ENCODE data around the gene PAPOLB.

Gene PAPOLB

DNA sequence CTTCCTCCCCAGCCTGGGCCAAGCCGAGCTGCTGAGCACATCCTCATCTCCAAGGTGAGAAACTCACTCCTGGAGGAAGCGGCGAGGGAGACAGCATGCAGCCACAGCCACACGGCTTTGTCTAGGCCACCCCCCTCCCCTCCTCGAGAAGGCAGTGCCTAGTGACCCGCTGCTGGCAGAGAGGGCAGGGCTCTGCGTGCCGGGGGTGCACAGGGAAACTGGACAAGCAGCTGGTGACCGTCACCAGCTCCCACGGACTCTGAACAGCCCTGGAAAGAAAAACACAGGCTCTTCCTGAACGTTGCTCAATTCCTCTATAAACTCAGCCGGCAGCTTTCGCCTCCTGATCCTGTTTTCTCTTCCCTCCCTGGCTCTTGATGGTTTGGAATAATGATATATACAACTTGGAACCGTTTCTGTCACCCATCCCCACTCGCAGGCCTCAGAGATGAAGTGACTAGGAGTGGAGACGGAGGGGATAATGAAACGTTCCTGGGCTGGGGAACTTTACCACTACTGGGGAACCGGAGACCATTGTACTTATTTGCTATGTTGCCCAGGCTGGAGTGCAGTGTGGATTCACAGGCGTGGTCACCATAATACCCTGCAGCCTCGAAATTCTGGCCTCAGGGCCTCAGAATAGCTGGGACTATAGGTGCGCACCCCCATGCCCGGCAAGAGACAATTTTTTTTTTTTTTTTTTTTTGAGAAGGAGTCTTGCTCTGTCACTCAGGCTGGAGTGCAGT lies 19.3 kb downstream of the PAPOLB start:
- no peak for DNase-seq (ENCODE audit: low read depth in 2 of 2)

- DNase-seq (ENCODE audit: low read depth in 2 of 2): no peak
Observed at GRCh38 chr7:4841836-4842235, 20.0 kb downstream of the PAPOLB start.

- DNase-seq (ENCODE audit: low read depth in 2 of 2): no peak
Observed at GRCh38 chr7:4841007-4841784, 20.6 kb downstream of the PAPOLB start.

DNA sequence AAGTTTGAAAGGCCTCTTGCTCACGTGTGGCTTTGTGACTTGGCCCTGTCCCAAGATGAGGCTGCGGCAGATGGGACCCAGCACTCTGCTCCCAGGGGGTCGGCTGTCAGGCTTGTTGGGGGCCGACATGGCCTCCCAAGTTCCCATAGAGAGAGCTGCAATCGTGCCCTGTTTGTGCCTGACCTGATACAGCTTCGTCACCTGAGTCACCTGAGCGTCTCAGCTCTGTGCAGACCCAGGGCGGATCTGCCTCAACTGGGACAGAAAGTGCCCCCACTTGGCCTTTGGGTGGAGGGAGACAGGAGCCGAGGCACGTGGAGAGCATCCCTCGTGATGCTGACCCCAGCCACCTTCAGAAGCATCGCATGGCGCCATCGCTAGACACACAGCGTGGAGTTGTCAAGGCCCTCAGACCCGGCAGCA lies 21.7 kb downstream of the PAPOLB start:
- no peak for DNase-seq (ENCODE audit: low read depth in 2 of 2)

GRCh38 chr7:4838626-4839334 lies 23.1 kb downstream of the PAPOLB start:
- no peak for DNase-seq (ENCODE audit: low read depth in 2 of 2)

GRCh38 chr7:4837803-4838625 lies 23.8 kb downstream of the PAPOLB start:
- DNase-seq (ENCODE audit: low read depth in 2 of 2): no peak

- DNase-seq (ENCODE audit: low read depth in 2 of 2): no peak
Observed at GRCh38 chr7:4837041-4837802, 24.6 kb downstream of the PAPOLB start.

DNA sequence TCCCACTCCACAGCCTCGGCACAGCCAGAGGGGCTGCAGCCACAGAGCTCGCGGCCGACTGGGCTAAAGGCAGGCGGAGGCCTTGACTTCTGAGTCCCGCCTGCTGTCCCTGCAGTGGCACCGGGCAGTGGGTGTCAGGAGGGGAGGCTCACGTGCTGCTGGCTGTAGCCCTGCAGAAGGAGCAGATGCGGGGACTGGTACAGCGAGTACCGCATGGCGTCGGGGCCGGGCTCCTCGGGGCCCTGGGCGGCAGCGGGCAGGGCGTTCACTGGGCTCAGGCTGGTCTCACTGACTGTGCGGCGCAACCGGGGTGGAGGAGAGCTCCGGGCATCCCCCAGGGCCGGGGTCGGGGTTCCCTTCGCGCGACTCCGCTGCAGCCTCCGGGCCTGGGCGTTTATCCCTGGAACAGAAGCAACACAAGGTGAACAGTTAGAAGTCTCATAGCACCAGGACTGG lies 25.6 kb downstream of the PAPOLB start:
- DNase-seq (ENCODE audit: low read depth in 2 of 2): no peak

- DNase-seq (ENCODE audit: low read depth in 2 of 2): no peak
Observed at GRCh38 chr7:4835398-4836205, 26.2 kb downstream of the PAPOLB start.

DNA sequence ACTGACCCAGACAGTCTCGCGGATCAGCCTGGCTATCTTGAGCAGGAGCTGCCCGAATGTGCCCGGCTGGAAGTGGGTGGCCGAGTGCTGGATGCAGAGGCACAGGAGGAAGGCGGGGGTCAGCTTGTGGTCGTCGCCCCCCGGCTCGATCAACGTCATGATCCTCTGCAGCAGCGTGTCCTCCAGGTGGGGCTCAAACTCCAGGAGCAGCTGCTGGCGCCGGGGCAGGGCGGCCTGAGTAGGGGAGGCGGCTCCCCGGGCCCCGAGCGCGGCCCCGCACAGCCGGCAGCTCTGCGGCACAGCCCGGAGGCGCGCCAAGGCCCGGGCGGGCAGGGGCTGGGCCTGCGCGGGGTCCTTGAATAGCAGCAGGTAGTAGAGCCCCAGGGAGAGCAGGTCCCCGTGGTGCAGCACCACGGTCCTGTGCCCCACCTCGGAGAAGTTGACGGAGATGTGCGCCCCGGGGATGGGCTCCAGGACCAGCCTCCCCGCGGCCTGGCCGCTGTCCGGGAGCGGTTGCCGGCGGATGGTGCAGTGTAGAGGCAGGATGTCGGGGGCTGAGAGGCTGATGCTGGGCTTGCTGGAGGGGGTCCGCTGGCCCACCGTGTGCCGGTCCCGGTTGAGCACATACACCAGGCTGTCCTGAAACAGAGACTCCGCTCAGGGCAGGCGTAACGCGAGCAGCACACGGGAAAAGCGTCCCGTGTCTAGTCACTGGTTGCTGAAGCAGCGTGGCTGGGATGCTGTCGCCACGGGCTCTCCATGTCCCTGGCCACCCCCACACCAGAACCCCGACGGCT lies 27.0 kb downstream of the PAPOLB start:
- no peak for DNase-seq (ENCODE audit: low read depth in 2 of 2)

DNA sequence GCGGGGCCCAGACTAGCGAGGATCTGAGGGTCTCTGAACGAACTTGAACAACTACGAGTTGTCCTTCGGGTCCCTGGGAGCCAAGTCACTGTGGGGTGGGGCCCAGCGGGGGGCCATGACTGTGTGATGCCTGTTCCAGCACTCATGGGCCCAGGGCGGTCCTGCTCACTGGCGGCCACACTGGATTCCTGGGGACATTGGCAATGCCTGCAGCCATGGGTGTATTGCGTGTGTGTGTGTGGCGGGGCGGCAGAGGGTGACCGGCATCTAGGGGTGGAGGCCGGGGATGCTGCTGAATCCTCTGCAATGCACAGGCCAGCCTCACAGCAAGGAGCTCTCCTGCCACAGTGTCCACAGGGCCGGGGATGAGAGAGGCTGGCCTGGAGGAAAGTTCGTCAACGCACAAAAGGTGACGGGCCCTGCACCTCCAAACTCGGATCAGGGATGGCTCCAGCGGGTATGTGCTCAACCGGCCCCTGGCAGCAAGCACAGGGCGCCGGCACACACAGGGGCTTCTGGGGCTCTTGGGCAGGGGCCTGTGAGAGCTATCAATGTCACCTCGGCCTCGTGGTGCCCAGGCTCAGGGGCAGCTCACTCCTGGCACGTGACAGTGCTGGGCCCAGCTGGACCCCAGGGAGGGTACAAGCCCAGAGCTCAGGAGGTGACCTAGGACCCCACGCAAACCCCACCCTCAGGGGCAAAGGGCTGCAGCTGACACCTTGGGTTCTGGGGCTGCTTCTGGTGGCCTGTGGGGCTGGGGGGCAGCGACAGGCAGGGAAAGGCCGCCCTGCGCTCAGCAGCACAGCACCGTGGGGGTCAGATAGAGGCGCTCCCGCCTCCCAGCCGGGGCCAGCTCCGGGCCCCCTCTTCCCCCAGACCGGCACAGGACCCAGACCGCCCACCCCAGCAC lies 27.9 kb downstream of the PAPOLB start:
- DNase-seq (ENCODE audit: low read depth in 2 of 2): no peak

DNA sequence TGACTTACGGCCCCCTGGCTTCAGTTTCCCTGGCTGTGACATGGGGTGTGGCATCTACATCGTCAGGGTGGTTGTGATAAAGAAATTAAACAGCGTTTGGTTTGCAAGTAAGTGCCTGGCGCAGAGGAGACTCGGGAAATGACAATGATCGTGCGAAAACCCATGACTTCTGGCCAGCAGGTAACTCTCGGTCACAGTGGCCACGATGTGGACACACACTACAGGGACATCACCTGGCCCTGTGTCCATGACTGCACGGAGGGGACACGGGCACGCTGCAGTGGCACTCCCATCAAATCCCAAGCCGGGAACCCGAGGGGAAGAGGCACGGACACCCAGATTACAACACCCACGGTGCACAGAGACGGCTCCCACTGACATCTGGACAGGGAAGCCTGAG lies 28.7 kb downstream of the PAPOLB start:
- no peak for DNase-seq (ENCODE audit: low read depth in 2 of 2)

- DNase-seq (ENCODE audit: low read depth in 2 of 2): no peak
Observed at GRCh38 chr7:4832711-4833110, 29.1 kb downstream of the PAPOLB start.

GRCh38 chr7:4831723-4832495 lies 29.9 kb downstream of the PAPOLB start:
- no peak for DNase-seq (ENCODE audit: low read depth in 2 of 2)

- DNase-seq (ENCODE audit: low read depth in 2 of 2): peak; percentile 32 to 40
Observed at GRCh38 chr7:4830176-4830575, 31.7 kb downstream of the PAPOLB start.

- no peak for DNase-seq (ENCODE audit: low read depth in 2 of 2)
Observed at GRCh38 chr7:4828720-4829383, 33.0 kb downstream of the PAPOLB start.

- no peak for DNase-seq (ENCODE audit: low read depth in 2 of 2)
Observed at GRCh38 chr7:4825081-4825480, 36.7 kb downstream of the PAPOLB start.
